HG03342 (cell line): ENCODE data around the gene PPP1R9B.

Experiments used
- ATAC-seq: cut with Tn5 transposase; IDR thresholded peaks from one replicate; pipeline ENCODE4 v1.9.1; 2021; ENCODE audit warnings: mild to moderate bottlenecking, moderate library complexity; ENCODE audit not compliant: unreplicated experiment

PPP1R9B gene

DNA sequence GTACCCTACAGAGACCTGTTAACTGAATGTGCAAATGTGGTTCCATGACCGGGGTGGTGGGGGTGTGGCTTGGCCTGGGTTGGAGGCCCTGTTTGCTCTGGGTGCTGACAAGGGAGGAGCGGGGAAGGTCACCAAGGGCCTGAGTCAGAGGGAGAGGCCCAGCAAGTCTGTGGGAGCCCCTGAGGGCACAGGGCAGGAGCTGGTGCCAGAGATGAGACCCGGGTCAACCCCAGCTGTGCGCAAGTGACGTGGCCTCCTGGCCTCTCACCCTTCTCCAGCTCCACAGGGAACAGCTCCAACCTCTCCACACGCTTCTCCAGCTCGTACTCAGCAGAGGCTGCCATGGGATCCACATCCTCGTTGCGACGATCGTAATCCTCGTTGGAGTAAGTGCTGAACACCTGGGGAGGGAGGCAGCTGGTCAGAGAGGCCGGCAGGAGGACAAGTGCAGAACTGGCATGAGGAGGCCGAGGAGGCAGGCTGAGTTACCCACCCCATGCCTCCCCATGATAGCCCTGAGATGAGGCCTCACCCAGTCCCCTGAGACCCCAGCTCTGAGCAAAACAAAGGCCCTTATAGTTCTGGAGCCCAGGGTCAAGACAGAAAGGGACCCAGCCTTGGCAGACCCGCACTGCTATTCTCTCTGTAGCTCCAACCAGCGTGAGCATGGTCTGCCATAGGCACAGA, 5.5 kb downstream of the PPP1R9B start:
- ATAC-seq: no peak

DNA sequence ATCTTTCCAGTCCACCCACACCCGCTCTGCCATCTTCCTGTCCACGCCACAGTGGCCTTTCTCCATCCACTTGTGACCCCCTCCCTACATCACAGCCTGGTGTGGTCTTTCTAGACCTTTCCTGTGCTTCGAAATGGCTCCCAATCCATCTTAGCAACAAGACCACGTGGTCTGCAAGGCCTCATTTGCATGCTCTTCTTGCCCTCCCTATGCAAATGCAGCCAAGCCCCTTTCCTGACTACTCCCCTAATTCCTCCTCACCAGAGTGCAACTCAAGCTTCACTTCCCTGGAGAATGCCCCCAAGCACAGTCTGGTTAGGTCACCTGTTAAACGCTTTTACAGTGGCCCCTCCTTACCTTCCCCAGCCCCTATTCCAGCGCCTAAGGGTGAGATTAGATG, 6.1 kb downstream of the PPP1R9B start:
- no peak for ATAC-seq

DNA sequence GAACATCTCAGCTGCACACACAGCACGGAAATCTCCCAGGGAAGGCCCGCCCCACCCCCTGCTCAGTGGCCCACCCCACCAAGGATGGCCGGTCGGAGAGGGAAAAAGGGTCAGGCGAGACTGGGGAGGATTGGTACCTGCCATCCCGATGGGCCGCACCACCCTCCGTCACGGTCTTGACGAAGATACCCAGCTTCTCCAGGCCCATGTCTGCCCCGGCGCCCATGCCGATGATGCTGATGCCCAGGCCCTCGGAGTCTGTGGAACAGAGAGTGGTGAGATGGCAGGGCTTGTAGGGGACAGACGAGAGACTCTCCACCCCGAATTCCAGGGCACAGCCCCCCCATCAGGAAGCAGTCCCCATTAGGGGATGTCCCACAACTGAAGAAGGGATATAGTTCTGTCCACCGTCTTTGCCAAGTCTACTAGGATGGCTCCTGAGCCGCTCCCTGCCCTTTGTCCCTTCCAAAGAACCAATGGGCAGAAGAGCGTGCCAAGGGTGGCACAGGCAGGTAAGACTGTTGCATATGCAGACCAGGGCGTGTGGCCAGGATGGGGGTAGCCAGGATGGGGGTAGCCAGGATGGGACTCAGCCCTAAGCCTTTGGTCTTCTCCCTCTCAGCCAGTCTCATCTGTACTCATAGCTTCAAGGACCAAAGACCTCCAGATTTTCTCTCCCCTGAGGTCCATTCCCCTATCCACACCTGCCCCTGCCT, 6.9 kb downstream of the PPP1R9B start:
- no peak for ATAC-seq

DNA sequence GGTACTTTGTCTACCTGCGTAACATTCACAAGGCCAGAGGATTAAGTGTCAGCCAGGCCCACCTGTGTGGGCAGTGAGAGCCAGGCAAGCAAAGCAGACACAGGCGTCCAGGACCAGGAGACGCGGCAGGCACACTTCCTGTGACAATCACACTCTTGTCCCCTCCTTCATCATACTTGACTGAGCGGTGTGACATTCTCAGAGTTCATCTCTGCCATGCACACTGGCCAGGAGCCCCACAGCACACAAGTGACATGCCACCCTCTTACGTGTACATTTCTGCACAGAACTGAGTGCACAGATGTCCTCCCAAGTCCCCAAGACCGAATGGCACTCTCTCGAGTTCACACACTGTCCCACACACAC, 8.7 kb downstream of the PPP1R9B start:
- ATAC-seq: no peak

DNA sequence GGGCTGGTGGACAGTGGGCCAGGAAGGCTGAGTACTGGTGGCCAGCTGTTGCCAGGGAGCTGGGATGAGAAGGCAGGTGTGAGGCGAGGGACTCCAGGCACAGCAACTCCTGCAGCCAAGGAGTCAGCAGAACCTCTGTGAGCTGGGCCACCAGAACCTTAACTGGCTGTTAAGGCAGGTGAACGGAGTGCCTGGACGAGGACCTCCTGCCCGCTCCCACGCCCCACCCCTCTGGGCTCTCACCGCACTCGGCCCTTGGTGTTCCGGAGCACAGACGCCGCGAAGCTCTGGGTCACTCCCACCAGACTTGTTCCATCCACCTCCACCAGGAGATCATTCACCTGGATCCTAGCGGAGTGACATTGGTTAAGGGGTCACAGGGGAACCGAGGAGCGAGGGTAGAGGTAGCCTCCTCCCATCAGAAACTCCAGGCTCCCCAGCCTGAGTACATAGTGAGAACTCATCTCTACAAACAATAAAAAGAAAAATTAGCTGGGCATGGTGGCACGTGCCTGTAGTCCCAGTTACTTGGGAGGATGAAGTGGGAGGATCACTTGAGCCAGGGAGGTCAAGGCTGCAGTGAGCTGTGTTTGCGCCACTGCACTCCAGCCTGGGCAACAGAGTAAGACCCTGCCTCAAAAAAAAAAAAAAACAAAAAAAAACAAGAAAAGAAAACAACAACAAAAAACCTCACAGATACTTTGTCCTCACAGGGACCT, 9.3 kb downstream of the PPP1R9B start:
- no peak for ATAC-seq

DNA sequence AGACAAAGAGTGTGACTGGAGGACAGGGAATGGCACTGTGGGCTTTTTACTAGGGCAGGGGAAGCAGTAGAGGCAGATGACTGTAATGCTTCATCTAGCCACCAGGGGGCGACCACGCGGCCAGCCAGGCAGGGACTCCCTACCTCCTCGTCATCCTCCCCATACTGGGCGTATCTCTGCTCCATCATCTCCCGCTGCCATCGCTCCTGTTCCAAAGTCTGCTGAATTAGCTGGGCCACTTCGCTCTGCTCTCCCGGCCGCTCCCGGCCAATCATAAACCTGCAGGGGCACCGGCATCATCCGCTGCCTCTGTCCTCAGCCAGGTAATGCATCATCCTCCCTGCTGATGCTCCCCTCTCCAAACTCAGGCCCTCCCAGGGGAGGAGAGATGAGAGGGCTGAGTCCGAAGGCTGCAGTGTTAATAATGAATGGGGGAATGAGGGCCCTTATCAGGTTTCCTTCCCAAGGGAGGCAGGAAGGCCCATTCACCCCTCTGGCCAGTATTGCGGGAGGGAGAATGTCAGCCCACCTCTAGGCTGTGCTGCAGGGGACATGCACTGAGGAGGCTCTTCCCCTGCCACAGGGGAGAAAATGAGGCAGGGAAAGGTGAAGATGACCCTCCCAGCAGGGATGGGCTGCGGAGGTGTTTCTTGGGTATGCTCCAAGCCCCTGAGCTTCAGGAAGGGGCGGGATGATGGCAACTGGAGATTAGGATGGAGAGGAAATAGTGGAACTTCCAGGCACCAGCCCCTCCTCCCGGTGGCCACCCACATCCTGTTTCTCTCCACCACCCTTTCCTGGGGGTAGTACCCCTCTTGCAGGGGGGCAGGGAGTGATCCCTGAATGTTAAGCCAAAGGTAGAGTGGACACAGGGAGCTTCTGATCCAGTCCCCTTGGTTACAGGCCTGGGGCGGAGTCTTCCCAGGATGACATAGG, 10.3 kb downstream of the PPP1R9B start:
- ATAC-seq: peak; percentile 62

DNA sequence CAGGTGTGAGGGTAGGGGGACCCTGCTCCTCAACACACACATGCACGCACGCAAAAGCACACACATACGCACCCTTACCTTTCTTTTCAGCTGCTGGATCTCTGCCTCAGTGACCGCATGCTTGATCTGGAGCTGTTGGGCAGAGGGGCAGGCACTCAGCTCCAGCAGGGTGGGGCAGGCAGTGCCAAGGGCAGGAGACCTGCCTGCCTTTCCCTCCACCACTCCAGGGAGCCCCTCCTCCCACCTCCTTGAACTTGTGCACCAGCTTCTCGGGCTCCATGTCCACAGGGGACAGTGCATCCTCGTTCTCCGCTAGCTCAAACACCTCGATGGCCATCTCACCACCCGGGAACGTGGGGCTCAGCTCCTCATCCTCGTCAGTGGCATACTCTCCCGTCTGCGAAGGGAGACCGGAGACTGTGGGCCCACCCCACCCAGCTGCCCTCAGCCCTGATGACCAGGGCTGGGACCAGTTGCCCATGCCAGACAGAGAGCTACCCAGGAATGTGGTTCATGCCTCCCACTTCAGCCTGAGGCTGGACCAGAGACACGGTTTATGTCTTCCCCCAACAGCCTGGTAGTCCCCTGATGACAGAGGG, 11.2 kb downstream of the PPP1R9B start:
- no peak for ATAC-seq

DNA sequence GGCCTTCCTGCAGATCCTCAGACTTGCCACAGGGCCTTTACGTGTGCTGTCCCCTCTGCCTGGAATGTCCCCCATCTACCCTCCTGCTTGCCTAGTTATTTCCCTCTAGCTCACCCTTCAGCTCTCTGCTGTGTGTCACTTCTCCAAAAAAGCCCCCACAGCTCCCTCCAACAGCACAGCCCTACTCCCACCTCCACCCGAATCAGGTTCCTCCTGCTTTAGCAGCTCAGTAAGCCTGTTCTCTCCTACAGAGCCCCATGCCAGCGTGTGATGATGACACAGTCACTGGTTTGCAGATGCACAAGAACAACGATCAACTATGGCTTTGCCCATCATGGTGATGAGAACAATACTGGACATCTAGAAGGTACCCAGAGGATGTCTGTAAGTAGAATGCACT, 13.4 kb downstream of the PPP1R9B start:
- ATAC-seq: no peak

DNA sequence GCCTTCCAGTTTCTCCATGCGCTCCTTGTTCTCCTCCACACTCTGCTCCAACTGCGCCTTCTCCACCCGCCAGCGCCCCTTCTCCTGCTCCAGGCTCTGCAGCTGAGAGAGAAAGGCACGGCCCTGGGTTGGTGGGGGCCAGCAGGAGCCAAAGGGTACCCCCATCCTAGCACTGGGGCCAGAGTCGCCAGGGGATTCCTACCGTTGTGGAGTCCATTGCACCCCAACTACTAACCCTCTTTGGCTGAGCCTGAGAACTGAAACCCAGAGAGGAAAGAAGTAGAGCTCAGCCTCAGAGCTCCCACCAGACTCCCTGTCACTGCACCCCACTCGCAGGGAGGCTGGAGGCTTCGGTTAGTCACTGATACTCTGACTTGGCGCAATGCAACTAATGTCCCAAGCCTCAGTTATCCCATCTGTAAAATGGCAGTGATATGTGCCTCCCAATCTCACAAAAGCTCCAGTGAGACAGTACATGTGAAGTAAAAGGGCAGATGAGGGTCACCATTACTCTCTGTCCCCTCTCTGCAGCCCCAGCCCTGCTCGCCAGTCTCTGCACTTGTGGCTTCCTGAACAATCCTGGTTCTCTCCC, 14.3 kb downstream of the PPP1R9B start:
- ATAC-seq: no peak

DNA sequence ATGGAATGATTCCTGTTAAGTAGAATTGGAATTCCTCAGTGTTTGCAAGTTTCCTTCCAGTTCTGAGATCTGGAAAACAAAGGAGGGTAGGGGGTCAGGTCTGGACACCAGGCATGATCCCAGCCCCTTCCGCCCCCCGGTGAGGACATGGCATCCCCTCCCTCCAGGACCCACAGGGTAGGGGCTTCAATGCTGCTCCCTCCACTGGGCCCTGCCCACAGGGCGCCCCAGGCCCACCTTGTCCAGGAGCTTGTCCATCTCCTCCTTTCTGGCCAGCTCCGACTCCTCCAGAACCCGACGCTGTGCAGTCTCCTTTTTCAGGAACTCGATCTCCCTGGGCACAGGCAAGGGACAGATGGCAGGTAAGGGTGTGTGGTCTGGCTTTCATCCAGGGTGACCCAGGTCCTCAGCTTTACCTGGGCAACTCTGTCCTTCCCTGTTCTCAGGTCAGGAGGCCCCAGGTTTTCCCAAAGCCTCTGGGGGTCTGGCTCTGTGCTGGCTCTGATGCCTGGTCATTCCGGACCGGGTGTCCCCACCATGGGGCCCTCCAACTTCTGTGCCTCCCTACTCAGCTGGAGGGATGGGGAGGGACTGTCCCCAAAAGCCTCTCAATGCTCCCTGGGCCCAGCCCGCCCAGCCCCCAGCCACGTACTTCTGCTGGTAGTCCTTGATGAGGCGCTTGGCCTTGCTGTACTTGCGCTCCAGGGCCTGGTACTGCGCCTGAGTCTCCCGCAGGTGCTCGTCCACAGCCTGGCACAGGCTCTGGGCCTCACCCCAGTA, 15.0 kb downstream of the PPP1R9B start:
- no peak for ATAC-seq

DNA sequence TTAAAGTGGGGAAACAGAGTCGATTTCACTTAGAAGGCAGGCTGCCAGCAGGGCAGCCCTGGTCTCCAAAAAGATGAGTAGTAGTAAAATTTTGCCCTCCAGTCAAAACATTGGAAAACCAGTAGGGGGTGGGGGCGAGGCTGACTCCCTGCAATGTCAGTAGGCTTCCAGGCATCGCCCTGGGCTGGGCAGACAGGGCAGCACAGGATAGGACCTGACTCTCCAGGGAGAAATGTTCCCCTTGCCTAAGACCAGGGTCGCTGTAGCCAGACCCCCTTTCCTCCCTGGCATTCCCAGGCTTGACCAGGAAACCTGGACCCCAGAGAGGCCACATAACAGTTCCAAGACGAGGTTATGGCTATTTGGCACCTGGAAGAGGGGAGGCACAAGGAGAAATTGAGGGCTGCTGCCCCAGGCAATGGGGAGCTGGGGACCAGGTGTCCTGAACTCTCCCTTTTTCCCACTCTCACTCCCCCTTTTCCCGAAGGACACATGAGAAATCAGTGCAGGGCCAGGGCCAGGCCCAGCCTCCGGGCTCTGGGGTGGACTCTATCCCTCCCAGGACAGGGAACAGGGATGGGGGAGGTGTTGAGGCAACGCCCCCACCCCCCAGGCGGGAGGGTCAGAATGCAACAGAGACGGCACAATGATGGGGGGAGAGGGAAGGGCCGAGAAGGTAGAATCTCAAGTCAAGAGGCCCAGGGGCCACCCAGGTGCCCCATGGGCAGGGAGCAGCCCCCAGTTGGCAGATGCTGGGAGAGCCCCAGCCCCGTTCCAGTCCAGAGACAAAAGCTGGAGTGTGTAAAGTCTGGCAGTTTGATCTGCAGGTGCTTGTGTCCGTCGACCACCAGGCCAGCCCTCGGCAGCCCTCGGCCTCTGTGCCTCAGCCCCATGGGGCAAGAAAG, 16.0 kb downstream of the PPP1R9B start:
- no peak for ATAC-seq

DNA sequence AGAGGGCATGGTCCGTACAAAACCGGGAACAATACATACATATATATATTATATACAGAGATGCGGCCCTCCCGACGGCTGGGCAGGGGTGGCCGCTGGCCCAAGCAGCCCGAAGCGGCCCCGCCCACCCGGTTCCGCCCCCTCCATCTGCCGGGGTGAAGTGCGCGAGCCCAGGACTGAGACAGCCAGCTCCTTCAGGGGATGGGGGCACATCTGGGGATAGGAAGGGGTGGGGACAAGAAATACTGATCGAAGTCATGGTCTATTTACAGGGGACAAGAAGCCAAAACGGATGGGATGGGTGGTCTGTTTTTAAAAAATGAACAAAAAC, 16.7 kb downstream of the PPP1R9B start:
- ATAC-seq: no peak

DNA sequence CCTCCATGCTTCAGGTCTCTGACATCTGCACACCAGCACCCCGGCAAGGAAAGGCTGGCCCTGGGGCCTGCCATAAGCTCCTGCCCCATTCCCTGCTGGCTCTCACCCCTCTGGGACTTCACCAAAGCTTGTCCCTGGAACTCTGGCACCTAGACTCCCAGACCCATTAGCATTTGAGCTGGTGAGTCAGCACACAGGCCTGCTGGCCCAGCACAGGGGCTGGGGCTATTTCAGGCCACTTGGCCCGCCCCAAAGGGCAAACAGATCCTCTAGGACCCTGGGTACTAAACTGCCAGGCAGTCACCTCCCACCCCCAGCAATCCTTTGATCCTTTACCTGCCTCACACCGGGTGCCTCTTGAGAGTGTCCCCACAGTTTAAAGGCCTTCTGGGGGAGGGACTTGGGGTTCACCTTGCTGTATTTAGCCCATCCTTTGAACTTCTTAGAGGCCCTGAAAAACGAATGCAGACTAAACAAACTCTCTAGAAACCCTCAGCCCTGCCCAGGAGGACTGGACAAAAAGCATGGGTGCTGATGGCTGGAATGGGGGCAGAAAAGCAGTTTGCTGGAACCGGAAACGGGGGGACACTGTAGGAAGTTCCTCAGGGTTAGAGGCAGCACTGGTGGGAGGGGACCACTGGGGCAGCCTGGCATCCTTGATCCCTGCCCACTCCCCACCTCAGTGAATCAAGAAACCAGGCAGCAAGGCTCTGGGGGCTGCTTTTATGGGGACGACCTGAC, 17.3 kb downstream of the PPP1R9B start:
- ATAC-seq: no peak

DNA sequence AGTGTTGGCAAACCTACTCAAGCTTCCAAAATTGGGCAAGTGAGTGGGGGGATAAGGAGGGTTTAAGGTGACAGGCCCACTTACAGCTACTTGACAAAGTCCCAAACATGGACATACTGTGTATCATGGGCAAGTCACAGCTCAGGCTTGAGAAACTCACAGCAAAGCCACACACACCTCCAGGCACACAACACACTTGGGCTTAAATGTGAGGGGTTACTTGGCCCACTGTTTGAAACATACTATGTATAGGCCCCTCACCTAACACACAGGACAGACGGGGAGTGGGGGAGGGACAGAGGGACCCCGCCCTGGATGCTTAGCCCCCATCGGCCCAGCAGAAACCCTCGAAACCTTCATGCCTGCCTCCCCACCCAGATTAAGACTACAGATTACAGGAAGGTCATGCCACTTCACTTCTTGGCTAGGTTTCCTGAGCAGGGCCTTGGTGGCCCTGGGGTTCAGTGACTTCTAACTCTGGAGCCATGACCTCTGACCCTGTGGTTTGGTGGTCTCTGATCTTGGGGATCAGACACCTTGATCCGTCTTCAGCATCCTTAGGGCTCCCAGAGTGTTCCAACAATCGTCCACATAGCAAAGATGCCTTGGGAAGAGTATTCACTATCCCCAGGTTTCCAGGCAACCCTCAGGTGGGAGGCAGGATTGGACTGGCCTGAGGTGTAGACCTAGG, 18.2 kb downstream of the PPP1R9B start:
- no peak for ATAC-seq

DNA sequence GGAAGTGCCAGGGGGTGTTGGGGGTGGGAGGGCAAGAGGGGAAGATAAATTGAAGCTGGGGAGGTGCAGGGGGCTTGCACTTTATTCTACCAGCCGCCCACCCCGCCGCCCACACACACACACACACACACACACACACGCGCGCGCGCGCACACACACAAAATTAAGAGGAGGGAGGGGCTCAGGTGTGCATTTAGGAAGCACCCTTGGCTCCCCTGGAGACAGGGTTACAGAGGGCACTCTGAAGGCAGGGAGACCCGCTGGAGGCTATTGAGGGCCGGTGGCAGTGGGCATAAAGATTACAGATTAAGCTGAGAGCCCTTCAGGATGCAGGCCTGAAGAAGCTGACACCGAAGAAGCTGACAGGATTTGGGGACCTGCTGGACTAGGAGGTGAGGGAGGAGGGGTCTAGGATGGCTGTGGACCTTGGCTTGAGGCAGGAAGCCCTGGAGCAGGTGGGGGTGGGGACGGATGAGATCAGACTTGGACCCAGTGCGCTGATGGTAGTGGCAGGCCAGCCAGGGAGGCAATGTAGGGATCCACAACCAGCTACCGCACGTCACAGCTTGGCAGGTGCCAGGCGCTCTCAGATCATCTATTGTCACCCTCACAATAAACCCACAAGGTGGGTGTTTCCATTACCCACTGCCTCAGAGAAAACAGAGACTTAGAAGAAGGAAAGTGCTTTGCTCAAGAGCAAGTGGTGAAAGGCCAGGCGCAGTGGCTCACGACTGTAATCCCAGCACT, 19.7 kb downstream of the PPP1R9B start:
- no peak for ATAC-seq

DNA sequence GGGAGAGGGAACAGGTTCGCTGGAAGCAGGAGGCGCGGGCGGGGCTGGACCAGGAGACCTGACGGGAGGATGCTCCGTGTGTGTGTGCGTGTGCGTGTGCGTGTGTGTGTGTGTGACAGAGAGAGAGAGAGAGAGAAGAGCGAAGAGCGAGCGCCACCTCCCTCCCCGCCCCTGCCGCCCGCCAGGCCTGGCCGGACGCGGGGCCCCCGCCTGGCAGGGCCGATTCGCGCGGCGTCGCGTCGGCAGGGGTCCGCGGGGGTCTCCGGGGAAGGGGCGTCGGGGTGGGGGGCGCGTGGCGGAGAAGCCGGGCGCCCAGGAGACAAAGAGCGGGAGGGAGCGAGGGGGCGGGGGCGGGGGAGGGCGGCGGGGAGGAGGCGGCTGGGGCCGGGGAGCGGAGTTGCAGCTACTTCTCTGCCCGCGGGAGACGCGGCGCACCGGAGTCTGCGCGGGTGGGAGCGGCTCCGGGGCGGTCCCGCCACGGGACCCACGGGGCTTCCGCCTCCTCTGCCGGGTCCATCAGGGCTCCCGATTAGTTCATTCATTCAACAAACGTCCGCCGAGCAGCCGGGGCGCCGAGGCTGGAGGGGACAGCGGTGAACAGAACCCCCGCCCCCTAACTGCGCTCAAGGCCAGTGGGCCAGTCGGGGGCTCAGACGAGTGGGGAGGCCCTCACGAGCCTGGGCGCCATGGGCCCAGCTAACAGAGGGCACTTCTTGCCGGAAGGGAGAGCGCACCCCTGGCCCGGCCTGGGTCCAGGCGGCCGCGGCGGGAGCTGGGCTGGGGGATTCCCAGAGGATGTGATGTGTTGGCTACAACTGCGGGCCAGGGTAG, 20.5 kb downstream of the PPP1R9B start, which contains the start of gene SAMD14:
Gene SAMD14 (minus strand): TSS at position 433 of the 831 bp plus-strand sequence. CDS start 5,201 bp downstream, outside the sequence.
- no peak for ATAC-seq
